B cell (primary cell): ENCODE results near the gene FAM13C.

Source experiments
- CTCF ChIP-seq: fragments of 200-600 bp; IDR thresholded peaks from one replicate; pipeline ENCODE4 v1.8.0; 2022; ENCODE audit warnings: antibody characterized with exemption, mild to moderate bottlenecking
- EZH2 ChIP-seq: IDR thresholded peaks from 2 replicates; pipeline ENCODE4 v1.6.1; 2012; ENCODE audit warnings: borderline replicate concordance, low read depth, mild to moderate bottlenecking, moderate library complexity, low read length; ENCODE audit not compliant: insufficient read depth, poor library complexity, severe bottlenecking

DNA sequence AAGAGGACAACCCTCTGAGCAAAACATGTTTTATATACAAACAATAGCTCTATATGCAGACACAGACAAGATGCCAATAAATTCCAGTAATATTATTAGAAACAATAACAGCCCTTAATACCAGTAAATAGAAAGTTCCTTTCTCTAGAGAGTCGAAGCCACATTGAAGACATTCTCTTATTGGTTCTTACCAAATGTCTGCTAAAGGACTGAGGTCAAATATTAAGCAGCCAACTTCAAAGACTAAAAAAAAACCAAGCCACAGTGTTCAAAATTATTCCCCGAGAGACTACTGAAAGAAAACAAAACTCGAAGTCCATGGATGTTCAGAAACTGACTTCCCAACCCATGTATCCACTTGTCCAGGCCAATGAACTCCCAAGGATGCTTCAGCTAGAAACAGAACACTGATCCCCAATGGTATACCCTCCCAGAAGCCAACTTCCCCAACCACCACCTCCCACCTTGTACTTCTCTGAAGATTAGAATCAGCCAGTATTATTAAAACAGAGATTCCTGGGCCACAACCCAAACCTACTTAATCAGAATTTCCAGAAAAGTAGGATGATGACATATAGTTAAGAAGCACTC lies 51.9 kb downstream of the FAM13C start:
- no peak for TF ChIP-seq CTCF
- TF ChIP-seq EZH2: no peak
